Erythroblast (primary cell): ENCODE results near the gene GSTM5.

ENCODE experiments used
- DNase-seq, 2 experiments: peaks; one replicate each; lab custom pipeline; 2025; lab: John Stamatoyannopoulos, UW
- GATA1 ChIP-seq: IDR thresholded peaks from 2 replicates; pipeline ENCODE4 v1.6.1; 2011; ENCODE audit warnings: low read depth, mild to moderate bottlenecking, control low read depth, low read length, moderate library complexity
- POLR2A ChIP-seq: IDR thresholded peaks from 2 replicates; pipeline ENCODE4 v1.6.1; 2011; ENCODE audit warnings: mild to moderate bottlenecking, low read length

Gene GSTM5

DNA sequence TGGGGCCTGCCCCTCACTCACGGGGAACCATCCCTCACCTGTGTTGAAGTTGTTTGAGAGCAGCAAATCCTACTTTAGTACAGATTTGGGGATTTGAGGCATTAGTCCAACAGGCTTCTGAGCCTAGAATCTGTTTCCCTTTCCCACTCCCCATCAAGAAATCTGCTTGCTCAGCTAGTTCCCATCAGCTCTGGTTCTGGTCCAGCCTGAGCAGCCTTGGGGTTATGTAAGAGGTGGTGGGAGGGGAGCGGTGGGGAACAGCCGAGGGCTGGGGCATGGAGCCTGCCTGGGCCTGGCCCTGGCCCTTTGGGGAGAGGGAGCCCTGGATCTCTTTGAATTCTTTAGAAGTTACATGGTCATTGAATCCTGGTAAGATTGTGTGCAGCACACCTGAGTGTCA, 4.1 kb downstream of the GSTM5 start:
- TF ChIP-seq POLR2A (no peak), GATA1 (no peak)
- no peak for DNase-seq

DNA sequence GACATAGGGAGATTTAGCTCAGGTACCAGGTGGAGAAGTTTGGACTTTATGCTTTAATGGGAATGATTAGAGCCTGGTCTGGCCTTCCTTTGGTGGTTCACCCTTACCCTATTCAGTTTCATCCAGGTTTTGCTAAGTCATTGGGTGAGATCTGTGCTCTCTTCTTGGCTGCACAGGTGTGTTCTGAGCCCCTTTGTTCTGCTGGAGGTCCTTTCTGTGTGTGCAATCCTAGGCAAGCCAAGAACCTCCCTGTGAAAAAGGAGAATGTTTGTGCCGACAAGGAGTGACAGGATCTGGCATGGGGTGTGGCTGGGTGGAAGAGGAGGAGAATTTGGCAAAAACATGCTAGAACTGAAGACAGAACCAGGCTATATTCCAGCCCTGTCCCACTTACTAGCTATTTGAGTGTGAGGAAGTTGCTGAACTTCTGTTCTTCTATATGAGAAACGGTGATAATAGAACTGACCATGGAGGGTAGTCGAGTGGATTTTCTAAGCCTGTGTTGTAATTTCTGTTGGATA, 4.6 kb downstream of the GSTM5 start:
- DNase-seq: no peak
- TF ChIP-seq GATA1 (no peak), POLR2A (no peak)

DNA sequence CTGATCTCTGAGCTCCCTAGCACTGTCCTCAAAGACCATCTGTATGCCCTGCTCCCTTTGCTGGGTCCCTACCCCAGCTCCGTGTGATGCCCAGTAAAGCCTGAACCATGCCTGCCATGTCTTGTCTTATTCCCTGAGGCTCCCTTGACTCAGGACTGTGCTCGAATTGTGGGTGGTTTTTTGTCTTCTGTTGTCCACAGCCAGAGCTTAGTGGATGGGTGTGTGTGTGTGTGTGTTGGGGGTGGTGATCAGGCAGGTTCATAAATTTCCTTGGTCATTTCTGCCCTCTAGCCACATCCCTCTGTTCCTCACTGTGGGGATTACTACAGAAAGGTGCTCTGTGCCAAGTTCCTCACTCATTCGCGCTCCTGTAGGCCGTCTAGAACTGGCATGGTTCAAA, 5.7 kb downstream of the GSTM5 start:
- DNase-seq: no peak
- no peak for TF ChIP-seq GATA1
- no peak for TF ChIP-seq POLR2A

DNA sequence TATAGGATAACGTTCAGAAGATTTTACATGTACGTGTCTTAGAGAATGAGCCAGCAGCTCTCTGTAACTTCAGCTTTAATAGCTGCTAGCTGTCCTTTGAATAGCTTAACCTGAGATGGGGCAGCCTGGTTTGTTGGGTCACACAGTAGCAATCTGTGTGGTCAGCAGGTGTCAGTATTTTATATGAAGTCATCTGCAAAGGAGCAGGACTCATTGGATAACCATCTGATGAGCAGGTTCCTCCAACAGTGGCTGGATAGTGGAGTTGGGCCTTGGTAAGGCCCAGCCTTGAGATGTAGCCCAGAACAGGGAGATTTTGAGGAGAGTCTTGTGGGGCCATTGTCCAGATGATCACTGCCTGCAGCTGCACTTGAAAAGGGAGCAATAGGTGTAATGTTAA, 6.4 kb downstream of the GSTM5 start:
- TF ChIP-seq POLR2A: no peak
- TF ChIP-seq GATA1: no peak
- peak; percentile 14 to 24 for DNase-seq

DNA sequence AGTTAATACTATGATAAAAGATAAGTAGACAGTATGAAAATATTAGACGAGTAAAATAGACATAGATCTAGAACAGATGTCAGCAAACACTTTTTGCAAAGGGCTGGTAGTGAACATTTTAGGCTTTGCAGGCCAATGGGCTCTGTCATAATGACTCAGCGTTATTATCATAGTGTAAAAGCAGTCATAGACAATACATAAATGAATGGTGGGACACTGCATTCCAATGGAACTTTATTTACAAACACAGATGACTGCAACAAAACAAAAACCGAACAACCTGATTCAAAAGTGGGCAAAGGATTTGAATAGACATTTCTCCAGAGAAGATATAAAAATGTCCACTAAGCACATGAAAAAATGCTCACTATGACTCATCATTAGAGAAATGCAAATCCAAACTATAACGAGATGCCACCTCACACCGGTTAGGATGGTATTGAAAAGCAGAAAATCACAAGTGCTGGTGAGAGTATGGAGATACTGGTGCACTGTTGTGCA, 7.3 kb downstream of the GSTM5 start:
- peak; percentile 67 to 76 for DNase-seq
- no peak for TF ChIP-seq GATA1
- no peak for TF ChIP-seq POLR2A

DNA sequence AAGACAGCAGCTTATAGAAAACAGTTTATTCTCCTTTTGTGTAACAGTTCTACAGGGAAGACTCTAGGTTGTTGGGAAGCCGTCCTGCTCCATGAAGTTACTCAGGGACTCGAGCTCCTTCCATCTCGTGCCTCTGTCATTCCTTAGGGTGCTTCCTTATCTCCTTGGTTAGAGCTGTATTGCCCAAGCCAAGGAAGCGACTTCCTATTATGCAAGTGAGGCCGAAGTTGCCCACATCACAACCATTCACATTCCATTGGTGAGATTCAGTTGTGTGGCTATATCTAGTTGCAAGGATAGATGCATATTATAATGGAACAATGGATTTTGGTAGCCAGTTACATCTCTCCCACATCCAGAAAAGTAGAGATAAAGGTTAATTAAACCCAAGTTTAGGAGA, 9.0 kb downstream of the GSTM5 start:
- DNase-seq: no peak
- TF ChIP-seq POLR2A (no peak), GATA1 (no peak)

DNA sequence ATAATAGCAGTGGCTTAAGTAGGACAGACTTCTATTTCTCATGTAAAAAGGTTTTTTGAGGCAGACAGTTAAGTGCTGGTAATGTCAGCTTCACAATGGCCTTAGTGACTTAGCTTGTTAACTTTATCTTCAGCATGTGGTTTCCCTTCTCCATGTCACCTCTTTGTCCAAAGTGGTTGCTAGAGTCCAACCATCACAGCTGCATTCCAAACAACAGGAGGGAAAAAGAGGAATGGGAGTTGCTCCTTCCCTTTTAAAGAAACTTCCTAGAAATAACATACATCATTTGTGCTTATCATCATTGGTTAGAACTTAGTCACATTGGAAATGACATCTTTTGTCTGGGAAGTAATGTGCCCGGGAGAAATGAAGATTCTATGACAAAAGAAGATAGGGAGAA, 9.9 kb downstream of the GSTM5 start:
- no peak for DNase-seq
- no peak for TF ChIP-seq GATA1
- no peak for TF ChIP-seq POLR2A

DNA sequence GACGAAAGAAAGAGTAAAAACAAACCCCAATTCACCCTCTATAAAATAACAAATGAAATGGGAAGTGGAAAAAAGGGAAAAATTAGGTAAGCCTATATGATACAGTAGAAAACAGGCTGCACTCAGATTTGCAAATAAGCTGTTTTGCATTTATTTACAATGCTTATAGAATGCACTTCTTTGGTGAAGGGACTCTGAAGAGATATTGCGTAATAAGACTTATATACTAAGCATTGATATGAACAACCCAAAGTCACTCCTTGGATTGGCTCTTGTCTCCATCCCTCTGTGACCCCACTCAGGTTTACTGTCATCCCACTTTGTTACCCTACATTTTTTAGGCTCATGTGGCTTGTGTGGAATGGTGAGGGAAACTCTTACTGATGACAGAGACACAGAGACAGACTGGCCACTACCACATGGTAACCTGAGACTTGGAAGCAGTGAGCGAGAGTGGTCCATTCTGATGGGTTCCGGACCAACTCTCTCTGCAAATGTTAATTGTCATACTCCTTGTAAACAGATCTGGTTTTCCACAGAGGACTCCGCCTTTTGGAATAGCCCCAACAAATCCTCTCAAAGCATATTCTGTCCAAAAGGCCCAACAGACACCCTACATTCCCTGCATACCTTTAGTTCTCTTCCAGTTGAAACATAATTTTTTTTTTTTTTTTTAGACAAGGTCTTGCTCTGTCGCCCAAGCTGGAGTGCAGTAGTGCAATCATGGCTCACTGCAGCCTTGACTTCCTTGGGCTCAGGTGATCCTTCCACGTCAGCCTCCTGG, 11.0 kb downstream of the GSTM5 start:
- no peak for DNase-seq
- TF ChIP-seq GATA1 (no peak), POLR2A (no peak)

DNA sequence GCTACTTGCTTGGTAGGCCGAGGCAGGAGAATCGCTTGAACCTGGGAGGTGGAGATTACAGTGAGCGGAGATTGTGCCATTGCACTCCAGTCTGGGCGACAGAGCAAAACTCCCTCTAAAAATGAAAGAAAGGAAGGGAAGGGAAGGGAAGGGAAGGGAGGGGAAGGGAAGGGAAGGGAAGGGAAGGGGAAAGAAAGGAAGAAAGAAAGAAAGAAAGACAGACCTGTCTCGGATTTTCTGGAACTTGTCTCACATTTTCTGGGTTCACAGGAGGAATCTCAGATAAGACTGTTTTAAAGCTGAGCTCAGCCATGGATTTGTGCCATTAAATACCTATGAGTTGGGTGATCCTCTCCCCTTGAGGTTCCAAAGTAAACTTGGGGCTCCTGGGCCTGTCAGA, 12.9 kb downstream of the GSTM5 start:
- TF ChIP-seq POLR2A (no peak), GATA1 (no peak)
- no peak for DNase-seq

DNA sequence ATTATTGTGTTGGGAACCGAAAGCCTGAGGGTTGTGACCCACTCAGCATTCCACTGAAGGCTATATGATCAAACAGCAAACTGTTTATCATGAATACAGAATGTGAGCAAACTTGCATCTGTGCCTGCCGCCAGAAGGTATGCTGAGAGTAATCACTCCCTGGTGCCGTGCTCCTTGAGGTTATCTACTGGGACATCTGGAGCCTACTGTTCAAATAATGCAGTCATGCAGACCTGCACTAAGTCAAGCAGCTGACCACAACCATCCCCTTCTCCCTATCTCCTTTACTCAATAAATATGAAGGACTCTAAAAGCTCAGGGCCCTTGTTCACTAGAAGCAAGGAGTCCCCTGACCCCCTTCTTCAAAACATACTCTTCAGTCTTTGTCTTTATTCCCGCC, 13.5 kb downstream of the GSTM5 start:
- peak; percentile 8 to 58 for DNase-seq
- TF ChIP-seq GATA1 (no peak), POLR2A (no peak)

DNA sequence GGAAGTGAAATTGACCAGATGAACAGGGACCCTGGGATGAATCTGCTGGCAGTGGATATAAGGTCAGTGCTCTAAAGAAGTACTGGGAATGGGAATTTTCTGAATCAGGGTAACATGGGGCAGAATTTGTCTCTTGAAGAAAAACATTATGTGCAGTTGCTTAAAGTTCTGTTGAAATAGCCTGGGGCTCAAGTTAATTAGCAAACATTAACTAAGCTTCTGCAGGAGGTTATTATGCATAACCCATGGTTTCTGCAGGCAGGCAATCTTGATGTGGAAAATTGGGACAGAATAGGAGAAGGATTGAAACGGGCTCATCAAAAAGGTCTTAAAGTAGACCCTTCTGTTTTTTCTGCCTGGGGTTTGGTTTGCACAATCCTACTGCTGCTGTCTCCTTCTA, 14.0 kb downstream of the GSTM5 start:
- TF ChIP-seq GATA1: no peak
- no peak for TF ChIP-seq POLR2A
- DNase-seq: no peak

DNA sequence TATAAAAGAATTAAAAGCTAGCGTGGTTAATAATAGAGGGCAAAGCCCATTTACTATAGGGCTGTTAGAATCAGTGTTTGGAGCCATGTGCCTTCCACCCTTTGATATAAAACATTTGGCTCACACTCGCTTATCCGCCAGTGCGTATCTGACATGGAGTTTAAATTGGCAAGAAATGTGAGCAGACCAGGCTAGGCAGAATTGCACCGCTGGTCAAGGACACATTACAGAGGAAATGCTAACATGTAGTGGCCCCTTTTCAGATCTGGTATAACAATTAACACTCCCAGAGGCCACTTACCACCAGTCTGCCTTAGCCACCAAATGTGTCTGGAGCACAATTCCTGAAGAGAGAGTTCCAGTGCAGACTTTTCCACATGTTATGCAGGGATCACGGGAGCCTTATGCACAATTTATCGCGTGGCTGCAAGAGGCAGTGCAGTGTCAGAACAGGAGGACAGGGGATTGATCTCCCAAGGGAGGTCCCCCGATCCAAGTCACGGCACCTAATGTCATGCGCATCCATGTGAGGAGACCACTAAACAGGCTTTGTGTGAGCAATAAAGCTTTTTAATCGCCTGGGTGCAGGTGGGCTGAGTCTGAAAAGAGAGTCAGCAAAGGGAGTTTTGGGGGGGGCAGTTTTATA, 14.8 kb downstream of the GSTM5 start:
- TF ChIP-seq POLR2A (no peak), GATA1 (no peak)

DNA sequence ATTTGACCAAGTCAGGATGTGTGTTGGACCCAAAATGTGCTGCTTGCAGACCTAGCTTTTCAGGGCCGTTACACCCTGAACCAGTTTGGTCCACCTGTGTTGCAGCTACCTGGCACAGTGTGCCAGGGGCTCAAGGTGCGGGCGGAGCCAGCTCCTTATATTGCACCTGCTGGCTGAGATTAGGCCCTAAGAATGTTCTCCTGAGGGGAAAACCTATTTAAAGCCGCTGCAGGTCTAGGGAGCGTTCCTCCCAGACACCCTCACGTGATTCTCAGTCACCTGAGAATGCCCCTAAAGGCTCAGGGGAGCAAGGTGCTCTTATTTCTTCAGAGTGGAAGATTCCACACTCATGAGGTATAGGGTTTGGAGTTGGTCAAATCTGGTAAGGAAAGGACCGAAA, 16.8 kb downstream of the GSTM5 start:
- no peak for DNase-seq

More for the DNA sequence above, 14.8 kb downstream of the GSTM5 start:
- no peak for DNase-seq

DNA sequence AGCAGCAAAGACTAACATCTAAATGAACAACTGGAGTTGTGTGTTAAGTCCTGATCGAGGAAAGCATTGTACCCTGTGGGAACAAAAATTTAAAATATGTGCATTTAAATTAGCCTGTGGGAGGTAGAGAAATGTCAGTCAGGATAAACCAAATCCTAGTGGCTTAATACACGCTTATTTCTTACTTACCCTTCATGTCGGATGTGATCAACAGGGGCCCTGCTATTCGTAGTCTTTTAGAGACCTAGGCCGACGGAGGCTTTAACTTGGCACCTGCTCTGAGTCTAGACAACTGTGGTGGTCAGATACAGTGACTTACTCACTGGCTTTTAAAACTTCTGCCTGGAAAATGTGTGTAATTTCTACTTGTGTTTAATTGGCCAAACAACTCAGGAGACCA, 18.6 kb downstream of the GSTM5 start:
- no peak for DNase-seq
- TF ChIP-seq POLR2A: no peak

More for the DNA sequence above, 16.8 kb downstream of the GSTM5 start:
- TF ChIP-seq GATA1 (no peak), POLR2A (no peak)
